NCI-H1930 (cell line): ENCODE results near the gene CEP83.
A peak's percentile ranks its signal among the peaks of the same experiment; 100 is the strongest.
"Not testable (repeated sequence)": the region's sequence is repeated elsewhere in the genome, so short reads cannot be mapped to it uniquely, and the experiment has no call there.

ENCODE experiments used
- DNase-seq, 2 experiments: peaks; one replicate each; lab custom pipeline; 2025; lab: John Stamatoyannopoulos, UW

The CEP83 gene

GRCh38 chr12:94459728-94460615, at the start of gene CEP83:
TSS of gene CEP83 (minus strand) at chr12:94459867. CDS start at chr12:94412490, 47,377 bp downstream.
- peak; percentile 80 to 84 for DNase-seq

- no peak for DNase-seq
These were observed 49.6 kb upstream of the CEP83 start for GRCh38 chr12:94509317-94509716.

GRCh38 chr12:94507455-94507854, 47.8 kb upstream of the CEP83 start:
- no peak for DNase-seq

GRCh38 chr12:94504386-94504785, 44.7 kb upstream of the CEP83 start:
- no peak for DNase-seq

- no peak for DNase-seq
These were observed 44.0 kb upstream of the CEP83 start for GRCh38 chr12:94503619-94504018.

GRCh38 chr12:94500831-94501567, 41.3 kb upstream of the CEP83 start:
- no peak for DNase-seq

GRCh38 chr12:94498698-94499097, 39.0 kb upstream of the CEP83 start:
- DNase-seq, result no peak

GRCh38 chr12:94498073-94498472, 38.4 kb upstream of the CEP83 start:
- peak in 1 of 2 experiments; percentile 7 for DNase-seq

- no peak for DNase-seq
These were observed 35.9 kb upstream of the CEP83 start for GRCh38 chr12:94495445-94496115.

GRCh38 chr12:94491489-94491888, 31.8 kb upstream of the CEP83 start:
- no peak for DNase-seq

GRCh38 chr12:94488463-94488862, 28.8 kb upstream of the CEP83 start:
- DNase-seq, result no peak

- DNase-seq, result no peak
These were observed 22.1 kb upstream of the CEP83 start for GRCh38 chr12:94481734-94482133.

- DNase-seq, result no peak
These were observed 9.9 kb upstream of the CEP83 start for GRCh38 chr12:94469522-94469921.

GRCh38 chr12:94460616-94460959, 921 bp upstream of the CEP83 start:
- DNase-seq, result no peak

GRCh38 chr12:94458877-94459727, 565 bp downstream of the CEP83 start:
- DNase-seq, result peak in 1 of 2 experiments; percentile 19

- no peak for DNase-seq
These were observed 2.4 kb downstream of the CEP83 start for GRCh38 chr12:94457311-94457710.

GRCh38 chr12:94454318-94454717, 5.3 kb downstream of the CEP83 start:
- DNase-seq, result not testable (repeated sequence)

- no peak for DNase-seq
These were observed 14.0 kb downstream of the CEP83 start for GRCh38 chr12:94445662-94446061.

GRCh38 chr12:94437303-94437702, 22.4 kb downstream of the CEP83 start:
- no peak for DNase-seq

- no peak for DNase-seq
These were observed 24.1 kb downstream of the CEP83 start for GRCh38 chr12:94435511-94435927.

- DNase-seq, result no peak
These were observed 25.5 kb downstream of the CEP83 start for GRCh38 chr12:94434171-94434570.

- no peak for DNase-seq
These were observed 25.9 kb downstream of the CEP83 start for GRCh38 chr12:94433744-94434143.
